ENCODE results near the gene NOTUM. TPM values are rescaled to one million over a fixed set of nuclear protein-coding genes. Genes with fewer than 3 reads are reported as not detected.

The NOTUM gene
- total and polyA plus RNA-seq, 4 donors = 0.19 to 5.4 (median 1.6) TPM

DNA sequence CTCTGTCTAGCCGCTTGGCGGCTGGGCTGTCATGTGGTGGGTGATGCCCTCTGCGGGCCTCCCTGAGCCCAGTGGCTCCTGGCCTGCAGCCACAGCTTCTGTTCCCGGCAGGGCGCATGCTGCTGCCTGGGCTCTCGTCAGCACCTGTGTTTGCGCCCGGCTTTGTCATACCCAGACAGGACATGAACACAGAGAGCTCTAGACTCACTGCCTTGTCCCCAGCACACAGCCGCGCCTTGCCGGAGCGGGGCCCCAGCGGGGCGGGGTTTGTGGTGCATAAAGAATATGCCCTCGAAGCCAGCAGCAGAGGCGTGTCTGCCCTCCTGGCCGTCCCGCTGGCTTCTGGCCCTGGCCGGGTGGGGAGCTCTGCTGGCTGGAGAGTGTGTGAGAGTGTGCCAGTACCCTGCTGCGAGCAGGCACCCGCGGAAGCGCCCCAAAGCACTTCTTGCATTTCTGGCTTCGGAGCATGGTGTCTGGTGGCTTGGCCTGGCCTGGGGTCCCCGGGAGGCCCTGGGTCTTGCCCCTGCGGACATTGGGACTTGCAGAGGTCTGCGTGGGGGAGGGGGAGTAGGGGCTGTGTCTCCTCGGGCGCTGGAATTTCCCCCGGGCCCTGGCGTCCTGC lies 30.8 kb upstream of the NOTUM start:
- Histone ChIP-seq H3K36me3 (ENCODE audit: control insufficient read depth in 4 of 4, insufficient read depth in 3 of 4, low read depth in 1 of 4, low read length in 3 of 4) (peaks cover 0 to 6% (median 2%) of the 10 kb centered on the region in 4 donors), H3K9ac (ENCODE audit: low read depth in 1 of 2, low read length in 2 of 2) (peak overlapping the region in 1 of 2 donors; percentile 5), H3K4me3 (ENCODE audit: low read depth in 1 of 3, low read length in 3 of 3) (no peak overlapping the region), H3K27me3 (ENCODE audit: control insufficient read depth in 4 of 4, insufficient read depth in 4 of 4, low read length in 3 of 4) (no peaks in the 10 kb centered on the region), H3K9me3 (ENCODE audit: control insufficient read depth in 4 of 4, low read length in 3 of 4) (no peaks in the 10 kb centered on the region), H3K4me1 (ENCODE audit: control insufficient read depth in 4 of 4, insufficient read depth in 4 of 4, low read length in 3 of 4) (peaks cover 12 to 32% (median 21%) of the 10 kb centered on the region in 4 donors), H3K27ac (ENCODE audit: low read depth in 1 of 2, low read length in 2 of 2) (peak overlapping the region; percentile 10 to 45)
- 21% methylated on average over 31 of the region's 31 CpGs for WGBS
- DNase-seq (ENCODE audit: low spot score) = peak; percentile 50
- TF ChIP-seq, protein P1, sequence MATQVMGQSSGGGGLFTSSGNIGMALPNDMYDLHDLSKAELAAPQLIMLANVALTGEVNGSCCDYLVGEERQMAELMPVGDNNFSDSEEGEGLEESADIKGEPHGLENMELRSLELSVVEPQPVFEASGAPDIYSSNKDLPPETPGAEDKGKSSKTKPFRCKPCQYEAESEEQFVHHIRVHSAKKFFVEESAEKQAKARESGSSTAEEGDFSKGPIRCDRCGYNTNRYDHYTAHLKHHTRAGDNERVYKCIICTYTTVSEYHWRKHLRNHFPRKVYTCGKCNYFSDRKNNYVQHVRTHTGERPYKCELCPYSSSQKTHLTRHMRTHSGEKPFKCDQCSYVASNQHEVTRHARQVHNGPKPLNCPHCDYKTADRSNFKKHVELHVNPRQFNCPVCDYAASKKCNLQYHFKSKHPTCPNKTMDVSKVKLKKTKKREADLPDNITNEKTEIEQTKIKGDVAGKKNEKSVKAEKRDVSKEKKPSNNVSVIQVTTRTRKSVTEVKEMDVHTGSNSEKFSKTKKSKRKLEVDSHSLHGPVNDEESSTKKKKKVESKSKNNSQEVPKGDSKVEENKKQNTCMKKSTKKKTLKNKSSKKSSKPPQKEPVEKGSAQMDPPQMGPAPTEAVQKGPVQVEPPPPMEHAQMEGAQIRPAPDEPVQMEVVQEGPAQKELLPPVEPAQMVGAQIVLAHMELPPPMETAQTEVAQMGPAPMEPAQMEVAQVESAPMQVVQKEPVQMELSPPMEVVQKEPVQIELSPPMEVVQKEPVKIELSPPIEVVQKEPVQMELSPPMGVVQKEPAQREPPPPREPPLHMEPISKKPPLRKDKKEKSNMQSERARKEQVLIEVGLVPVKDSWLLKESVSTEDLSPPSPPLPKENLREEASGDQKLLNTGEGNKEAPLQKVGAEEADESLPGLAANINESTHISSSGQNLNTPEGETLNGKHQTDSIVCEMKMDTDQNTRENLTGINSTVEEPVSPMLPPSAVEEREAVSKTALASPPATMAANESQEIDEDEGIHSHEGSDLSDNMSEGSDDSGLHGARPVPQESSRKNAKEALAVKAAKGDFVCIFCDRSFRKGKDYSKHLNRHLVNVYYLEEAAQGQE (IDR thresholded peaks at IDR 0.05) = peak; percentile 52
- peak; percentile 71 for TF ChIP-seq SP1 (IDR thresholded peaks at IDR 0.05)
- peak in 1 of 2 donors; percentile 38 for TF ChIP-seq GABPA (IDR thresholded peaks at IDR 0.05 in 1 of 2, conservative IDR thresholded peaks at IDR 0.05 in 1 of 2)
- TF ChIP-seq HNF4G (IDR thresholded peaks at IDR 0.05) = no peak
- TF ChIP-seq HNF4A (conservative IDR thresholded peaks at IDR 0.05) = peak in 1 of 2 donors; percentile 48
- peak in 1 of 2 donors; percentile 61 for TF ChIP-seq RAD21 (IDR thresholded peaks at IDR 0.05)
- TF ChIP-seq RXRA (IDR thresholded peaks at IDR 0.05) = peak; percentile 57 to 63
- no peak for TF ChIP-seq NR2F2 (IDR thresholded peaks at IDR 0.05)
- no peak for TF ChIP-seq TAF1 (conservative IDR thresholded peaks at IDR 0.05)
- TF ChIP-seq YY1 (IDR thresholded peaks at IDR 0.05) = peak; percentile 53

DNA sequence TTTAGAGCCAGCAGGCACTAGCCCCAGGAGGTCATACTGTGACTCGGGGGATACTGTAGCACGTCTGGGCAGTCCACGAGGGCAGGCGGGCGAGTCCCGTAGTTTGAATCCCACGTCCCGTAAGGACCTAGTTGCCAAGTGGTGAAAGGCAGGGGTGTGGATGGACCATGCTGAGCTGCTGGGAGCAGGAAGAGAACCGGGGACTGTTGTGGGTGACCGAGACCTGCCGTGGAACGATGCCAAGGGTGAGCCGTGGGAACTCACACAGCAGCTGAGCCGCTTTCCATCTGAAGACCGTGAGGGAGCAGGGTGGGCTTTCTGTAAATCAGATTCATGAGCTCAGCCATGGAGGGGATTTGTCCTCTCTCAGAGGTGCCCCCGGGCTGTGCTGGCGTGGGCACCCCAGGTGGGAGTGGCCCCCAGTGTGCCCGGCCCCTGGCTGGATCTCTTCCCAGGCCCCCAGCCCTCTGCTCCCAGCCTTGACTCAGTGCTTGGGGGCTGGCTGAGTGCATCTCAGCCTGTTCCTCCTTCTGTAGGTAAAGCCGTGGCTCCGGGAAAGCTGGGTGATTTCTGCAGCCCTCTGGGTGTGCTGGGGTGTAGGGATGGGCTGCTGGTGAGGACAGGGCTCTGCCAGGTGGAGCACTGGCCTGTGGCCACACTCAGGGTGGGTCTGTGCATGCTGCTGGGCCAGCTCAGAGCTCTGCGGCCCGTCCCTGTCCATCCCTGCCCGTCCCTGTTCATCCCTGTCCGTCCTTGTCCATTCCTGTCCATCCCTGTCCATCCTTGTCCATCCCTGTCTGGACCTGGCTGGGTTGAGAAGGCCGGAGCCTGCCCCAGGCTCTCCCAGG lies 30.1 kb upstream of the NOTUM start:
- DNase-seq (ENCODE audit: low spot score) = no peak
- no peak overlapping the region for H3K9ac ChIP-seq (ENCODE audit: low read depth in 1 of 2, low read length in 2 of 2)
- TF ChIP-seq RAD21 (IDR thresholded peaks at IDR 0.05) (no peak), SP1 (IDR thresholded peaks at IDR 0.05) (no peak), JUND (IDR thresholded peaks at IDR 0.05) (no peak), RXRA (IDR thresholded peaks at IDR 0.05) (no peak), FOXA1 (IDR thresholded peaks at IDR 0.05) (no peak), TAF1 (conservative IDR thresholded peaks at IDR 0.05) (no peak), NR2F2 (IDR thresholded peaks at IDR 0.05) (no peak)
- TF ChIP-seq, protein P2, sequence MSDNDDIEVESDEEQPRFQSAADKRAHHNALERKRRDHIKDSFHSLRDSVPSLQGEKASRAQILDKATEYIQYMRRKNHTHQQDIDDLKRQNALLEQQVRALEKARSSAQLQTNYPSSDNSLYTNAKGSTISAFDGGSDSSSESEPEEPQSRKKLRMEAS (IDR thresholded peaks at IDR 0.05) = no peak
- TF ChIP-seq, protein P3, sequence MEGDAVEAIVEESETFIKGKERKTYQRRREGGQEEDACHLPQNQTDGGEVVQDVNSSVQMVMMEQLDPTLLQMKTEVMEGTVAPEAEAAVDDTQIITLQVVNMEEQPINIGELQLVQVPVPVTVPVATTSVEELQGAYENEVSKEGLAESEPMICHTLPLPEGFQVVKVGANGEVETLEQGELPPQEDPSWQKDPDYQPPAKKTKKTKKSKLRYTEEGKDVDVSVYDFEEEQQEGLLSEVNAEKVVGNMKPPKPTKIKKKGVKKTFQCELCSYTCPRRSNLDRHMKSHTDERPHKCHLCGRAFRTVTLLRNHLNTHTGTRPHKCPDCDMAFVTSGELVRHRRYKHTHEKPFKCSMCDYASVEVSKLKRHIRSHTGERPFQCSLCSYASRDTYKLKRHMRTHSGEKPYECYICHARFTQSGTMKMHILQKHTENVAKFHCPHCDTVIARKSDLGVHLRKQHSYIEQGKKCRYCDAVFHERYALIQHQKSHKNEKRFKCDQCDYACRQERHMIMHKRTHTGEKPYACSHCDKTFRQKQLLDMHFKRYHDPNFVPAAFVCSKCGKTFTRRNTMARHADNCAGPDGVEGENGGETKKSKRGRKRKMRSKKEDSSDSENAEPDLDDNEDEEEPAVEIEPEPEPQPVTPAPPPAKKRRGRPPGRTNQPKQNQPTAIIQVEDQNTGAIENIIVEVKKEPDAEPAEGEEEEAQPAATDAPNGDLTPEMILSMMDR (IDR thresholded peaks at IDR 0.05; ENCODE audit: low read depth, low read length, missing input control) = no peak
- TF ChIP-seq, protein P1 (IDR thresholded peaks at IDR 0.05) = no peak
- TF ChIP-seq, protein P4, sequence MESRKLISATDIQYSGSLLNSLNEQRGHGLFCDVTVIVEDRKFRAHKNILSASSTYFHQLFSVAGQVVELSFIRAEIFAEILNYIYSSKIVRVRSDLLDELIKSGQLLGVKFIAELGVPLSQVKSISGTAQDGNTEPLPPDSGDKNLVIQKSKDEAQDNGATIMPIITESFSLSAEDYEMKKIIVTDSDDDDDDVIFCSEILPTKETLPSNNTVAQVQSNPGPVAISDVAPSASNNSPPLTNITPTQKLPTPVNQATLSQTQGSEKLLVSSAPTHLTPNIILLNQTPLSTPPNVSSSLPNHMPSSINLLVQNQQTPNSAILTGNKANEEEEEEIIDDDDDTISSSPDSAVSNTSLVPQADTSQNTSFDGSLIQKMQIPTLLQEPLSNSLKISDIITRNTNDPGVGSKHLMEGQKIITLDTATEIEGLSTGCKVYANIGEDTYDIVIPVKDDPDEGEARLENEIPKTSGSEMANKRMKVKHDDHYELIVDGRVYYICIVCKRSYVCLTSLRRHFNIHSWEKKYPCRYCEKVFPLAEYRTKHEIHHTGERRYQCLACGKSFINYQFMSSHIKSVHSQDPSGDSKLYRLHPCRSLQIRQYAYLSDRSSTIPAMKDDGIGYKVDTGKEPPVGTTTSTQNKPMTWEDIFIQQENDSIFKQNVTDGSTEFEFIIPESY (IDR thresholded peaks at IDR 0.05) = no peak
- H3K36me3 ChIP-seq (ENCODE audit: control insufficient read depth in 4 of 4, insufficient read depth in 3 of 4, low read depth in 1 of 4, low read length in 3 of 4) = peaks cover 0 to 10% (median 5%) of the 10 kb centered on the region in 4 donors
- H3K9me3 ChIP-seq (ENCODE audit: control insufficient read depth in 4 of 4, low read length in 3 of 4) = no peaks in the 10 kb centered on the region
- H3K27ac ChIP-seq (ENCODE audit: low read depth in 1 of 2, low read length in 2 of 2) = peak overlapping the region; percentile 10 to 45
- 82% methylated on average over 25 of the region's 25 CpGs for WGBS
- H3K27me3 ChIP-seq (ENCODE audit: control insufficient read depth in 4 of 4, insufficient read depth in 4 of 4, low read length in 3 of 4) = no peaks in the 10 kb centered on the region
- no peak overlapping the region for H3K4me3 ChIP-seq (ENCODE audit: low read depth in 1 of 3, low read length in 3 of 3)
- H3K4me1 ChIP-seq (ENCODE audit: control insufficient read depth in 4 of 4, insufficient read depth in 4 of 4, low read length in 3 of 4) = peaks cover 12 to 32% (median 21%) of the 10 kb centered on the region in 4 donors

Measured in liver (tissue), 9 donors.